Urinary bladder (tissue), 4 donors: ENCODE measurements around the gene SEPTIN1. TPM values are rescaled to one million over a fixed set of nuclear protein-coding genes. Genes with fewer than 3 reads are reported as not detected.
"Not testable (repeated sequence)": the region's sequence is repeated elsewhere in the genome, so short reads cannot be mapped to it uniquely, and the experiment has no call there.

Experiments used
- DNase-seq: peaks from one replicate; pipeline ENCODE4 v3.0.0-alpha.2; 2015; ENCODE audit errors: extremely low spot score
- H3K27ac ChIP-seq: one replicate; pipeline ENCODE4 v1.5.1; 2013; ENCODE audit warnings: low read depth, mild to moderate bottlenecking, moderate library complexity
- H3K36me3 ChIP-seq: one replicate; pipeline ENCODE4 v1.6.1; 2013; ENCODE audit warnings: mild to moderate bottlenecking, moderate library complexity; ENCODE audit not compliant: insufficient read depth
- H3K4me1 ChIP-seq: one replicate; pipeline ENCODE4 v1.6.1; 2013; ENCODE audit warnings: mild to moderate bottlenecking, moderate library complexity; ENCODE audit not compliant: insufficient read depth
- H3K4me3 ChIP-seq: one replicate; pipeline ENCODE4 v1.5.1; 2013; ENCODE audit warnings: low read depth, low read length
- WGBS: extraction: QIAGEN DNeasy Blood & Tissue Kit; methylation state at CpG from one replicate; pipeline ENCODE4 v1.1.7; 2013; 5-methylcytosine and 5-hydroxymethylcytosine counted together
- polyA plus RNA-seq: library from polyadenylated mRNA; stranded (reverse); fragments of 200-250 nt; gene quantifications from one replicate; pipeline ENCODE4 v1.2.3, GENCODE V29; 2013
- total RNA-seq: library from RNA; depleted of rRNA; stranded (reverse); fragments of >200 nt; gene quantifications from one replicate; pipeline ENCODE4 v1.2.3, GENCODE V29; 2014
- donor health status: healthy with polysubstance abuse.
- donor health status: healthy.

The SEPTIN1 gene
- total and polyA plus RNA-seq, 2 donors = 0.37 to 3.5 TPM

GRCh38 chr16:30413112-30413806 lies 30.9 kb upstream of the SEPTIN1 start:
- Histone ChIP-seq H3K27ac (no peak overlapping the region), H3K4me3 (no peak overlapping the region), H3K4me1 (no peaks in the 10 kb centered on the region), H3K36me3 (no peaks in the 10 kb centered on the region)
- DNase-seq = no peak
- WGBS = 87% methylated on average over 6 of the region's 6 CpGs

- 42% methylated on average over 15 of the region's 15 CpGs for WGBS
- DNase-seq = no peak
- H3K4me3 ChIP-seq = no peak overlapping the region
- H3K36me3 ChIP-seq = no peaks in the 10 kb centered on the region
- no peaks in the 10 kb centered on the region for H3K4me1 ChIP-seq
- no peak overlapping the region for H3K27ac ChIP-seq
Observed at GRCh38 chr16:30409125-30410060, 27.0 kb upstream of the SEPTIN1 start.

- Histone ChIP-seq H3K4me3 (peak overlapping the region; percentile 83), H3K27ac (peak overlapping the region; percentile 71), H3K4me1 (no peaks in the 10 kb centered on the region), H3K36me3 (no peaks in the 10 kb centered on the region)
- WGBS = 13% methylated on average over 16 of the region's 19 CpGs
- DNase-seq = no peak
Observed at GRCh38 chr16:30407804-30408534, 25.6 kb upstream of the SEPTIN1 start.

- peak within 1 kb of the TSS; percentile 71 for H3K27ac ChIP-seq
- H3K4me1 ChIP-seq = no peaks in the 10 kb centered on the region
- under 1% methylated on average over 65 of the region's 65 CpGs for WGBS
- no peak for DNase-seq
- peak within 1 kb of the TSS; percentile 83 for H3K4me3 ChIP-seq
- H3K36me3 ChIP-seq = no peaks in the 10 kb centered on the region
Observed at GRCh38 chr16:30407102-30407803, 24.9 kb upstream of the SEPTIN1 start, which contains the start of gene ZNF771. Gene ZNF771 (plus strand): TSS chr16:30407606. CDS start chr16:30408054, 448 bp downstream.

- 14% methylated on average over 14 of the region's 14 CpGs for WGBS
- peak overlapping the region; percentile 38 for H3K27ac ChIP-seq
- no peak for DNase-seq
- H3K36me3 ChIP-seq = no peaks in the 10 kb centered on the region
- H3K4me1 ChIP-seq = no peaks in the 10 kb centered on the region
- H3K4me3 ChIP-seq = peak overlapping the region; percentile 83
Observed at GRCh38 chr16:30406795-30407101, 24.4 kb upstream of the SEPTIN1 start.

GRCh38 chr16:30401768-30402425 lies 19.5 kb upstream of the SEPTIN1 start:
- DNase-seq = no peak
- no peak overlapping the region for H3K4me3 ChIP-seq
- no peaks in the 10 kb centered on the region for H3K4me1 ChIP-seq
- WGBS = 75% methylated on average over 8 of the region's 8 CpGs
- H3K27ac ChIP-seq = no peak overlapping the region
- H3K36me3 ChIP-seq = no peaks in the 10 kb centered on the region

GRCh38 chr16:30399435-30400186 lies 17.2 kb upstream of the SEPTIN1 start:
- Histone ChIP-seq H3K4me1 (no peaks in the 10 kb centered on the region), H3K4me3 (peak overlapping the region; percentile 58), H3K36me3 (no peaks in the 10 kb centered on the region), H3K27ac (peak overlapping the region; percentile 63)
- WGBS = 10% methylated on average over 12 of the region's 12 CpGs
- no peak for DNase-seq

- no peaks in the 10 kb centered on the region for H3K36me3 ChIP-seq
- no peaks in the 10 kb centered on the region for H3K4me1 ChIP-seq
- WGBS = 81% methylated on average over 23 of the region's 23 CpGs
- DNase-seq = no peak
- H3K4me3 ChIP-seq = no peak overlapping the region
- no peak overlapping the region for H3K27ac ChIP-seq
Observed at GRCh38 chr16:30398661-30399434, 16.5 kb upstream of the SEPTIN1 start.

- no peaks in the 10 kb centered on the region for H3K4me1 ChIP-seq
- no peak overlapping the region for H3K27ac ChIP-seq
- no peaks in the 10 kb centered on the region for H3K36me3 ChIP-seq
- 92% methylated on average over 42 of the region's 42 CpGs for WGBS
- no peak for DNase-seq
- no peak overlapping the region for H3K4me3 ChIP-seq
Observed at GRCh38 chr16:30397776-30398660, 15.7 kb upstream of the SEPTIN1 start.

- 69% methylated on average over 4 of the region's 4 CpGs for WGBS
- Histone ChIP-seq H3K4me3 (no peak overlapping the region), H3K4me1 (no peaks in the 10 kb centered on the region), H3K36me3 (no peaks in the 10 kb centered on the region), H3K27ac (no peak overlapping the region)
- DNase-seq = no peak
Observed at GRCh38 chr16:30397056-30397455, 14.7 kb upstream of the SEPTIN1 start.

GRCh38 chr16:30396627-30397026 lies 14.3 kb upstream of the SEPTIN1 start:
- not testable (repeated sequence) for DNase-seq, H3K4me3 ChIP-seq, H3K36me3 ChIP-seq, H3K4me1 ChIP-seq, H3K27ac ChIP-seq
- 76% methylated on average over 4 of the region's 4 CpGs for WGBS
